Subcutaneous abdominal adipose tissue (tissue), 5 donors: ENCODE measurements around the gene IQSEC3.
"Not testable (repeated sequence)": the region's sequence is repeated elsewhere in the genome, so short reads cannot be mapped to it uniquely, and the experiment has no call there.

ENCODE experiments used
- H3K27ac ChIP-seq: one replicate; pipeline ENCODE4 v1.7.0; 2013; ENCODE audit warnings: low read depth, mild to moderate bottlenecking, inconsistent platforms, low read length, moderate library complexity
- H3K27me3 ChIP-seq, 5 donors: one replicate each; pipeline ENCODE4 v1.7.0; 2013; ENCODE audit warnings: low read length in 5 of 5, inconsistent platforms in 1 of 5; ENCODE audit not compliant: control insufficient read depth in 5 of 5, insufficient read depth in 4 of 5
- H3K36me3 ChIP-seq, 5 donors: one replicate each; pipeline ENCODE4 v1.7.0; 2013; ENCODE audit warnings: low read length in 5 of 5; ENCODE audit not compliant: control insufficient read depth in 5 of 5, insufficient read depth in 5 of 5
- H3K4me1 ChIP-seq, 5 donors: one replicate each; pipeline ENCODE4 v1.7.0; 2013; ENCODE audit warnings: low read length in 5 of 5, mild to moderate bottlenecking in 3 of 5, moderate library complexity in 1 of 5; ENCODE audit not compliant: control insufficient read depth in 5 of 5, insufficient read depth in 5 of 5
- H3K4me3 ChIP-seq, 5 donors: one replicate each; pipeline ENCODE4 v1.7.0; 2013; ENCODE audit warnings: low read length in 5 of 5, low read depth in 1 of 5
- H3K9ac ChIP-seq, 5 donors: one replicate each; pipeline ENCODE4 v1.7.0; 2013; ENCODE audit warnings: low read length in 5 of 5, mild to moderate bottlenecking in 4 of 5, moderate library complexity in 3 of 5
- H3K9me3 ChIP-seq, 5 donors: one replicate each; pipeline ENCODE4 v1.7.0; 2013; ENCODE audit warnings: low read length in 5 of 5; ENCODE audit not compliant: control insufficient read depth in 5 of 5
- donor health status: healthy.
- donor health status: healthy.
- donor health status: healthy.
- donor health status: healthy.
- donor health status: healthy.

IQSEC3 gene

GRCh38 chr12:38775-39174 is 27.8 kb upstream of the IQSEC3 start:
- not testable (repeated sequence) for H3K4me1 ChIP-seq, H3K9ac ChIP-seq, H3K27ac ChIP-seq, H3K27me3 ChIP-seq, H3K36me3 ChIP-seq, H3K9me3 ChIP-seq, H3K4me3 ChIP-seq

DNA sequence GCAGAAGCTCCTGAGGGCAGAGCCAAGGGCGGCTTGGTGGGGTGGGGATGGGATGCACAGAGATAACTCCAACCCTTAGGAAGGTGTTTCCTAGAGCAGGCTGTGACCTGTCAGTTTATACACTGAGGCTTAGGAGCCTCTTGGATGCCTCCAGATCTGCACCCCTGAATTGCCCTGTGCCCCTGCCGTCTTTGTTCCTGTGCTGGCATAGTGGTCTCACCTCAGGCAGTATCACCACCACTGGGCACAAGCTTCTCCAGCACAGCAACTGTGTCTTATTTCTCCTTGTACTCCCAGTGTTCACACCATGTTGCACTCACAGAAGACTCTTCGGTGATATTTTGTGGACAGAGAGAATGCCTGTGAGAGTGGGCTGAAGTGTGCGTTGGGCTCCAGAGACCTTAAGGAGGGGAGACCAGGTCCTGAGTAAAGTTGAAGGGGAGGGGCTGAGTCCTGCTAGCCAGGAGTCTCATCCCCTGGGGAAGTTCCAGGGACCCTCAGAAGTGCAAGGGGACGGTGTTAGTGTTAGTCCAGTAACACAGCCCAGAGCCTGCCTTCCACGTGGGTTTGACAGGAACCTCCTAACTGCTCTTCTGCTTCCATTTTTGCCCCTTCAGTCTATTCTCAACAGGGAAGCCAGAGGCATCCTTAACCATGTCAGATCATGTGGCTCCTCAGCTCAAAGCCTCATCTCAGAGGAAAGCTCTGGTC is 26.9 kb upstream of the IQSEC3 start:
- H3K9ac ChIP-seq, H3K4me3 ChIP-seq, H3K4me1 ChIP-seq, H3K27me3 ChIP-seq, H3K9me3 ChIP-seq, H3K27ac ChIP-seq, H3K36me3 ChIP-seq: not testable (repeated sequence)

GRCh38 chr12:44352-44751 is 22.2 kb upstream of the IQSEC3 start:
- H3K27me3 ChIP-seq, H3K27ac ChIP-seq, H3K9me3 ChIP-seq, H3K36me3 ChIP-seq, H3K4me3 ChIP-seq, H3K4me1 ChIP-seq, H3K9ac ChIP-seq: not testable (repeated sequence)

DNA sequence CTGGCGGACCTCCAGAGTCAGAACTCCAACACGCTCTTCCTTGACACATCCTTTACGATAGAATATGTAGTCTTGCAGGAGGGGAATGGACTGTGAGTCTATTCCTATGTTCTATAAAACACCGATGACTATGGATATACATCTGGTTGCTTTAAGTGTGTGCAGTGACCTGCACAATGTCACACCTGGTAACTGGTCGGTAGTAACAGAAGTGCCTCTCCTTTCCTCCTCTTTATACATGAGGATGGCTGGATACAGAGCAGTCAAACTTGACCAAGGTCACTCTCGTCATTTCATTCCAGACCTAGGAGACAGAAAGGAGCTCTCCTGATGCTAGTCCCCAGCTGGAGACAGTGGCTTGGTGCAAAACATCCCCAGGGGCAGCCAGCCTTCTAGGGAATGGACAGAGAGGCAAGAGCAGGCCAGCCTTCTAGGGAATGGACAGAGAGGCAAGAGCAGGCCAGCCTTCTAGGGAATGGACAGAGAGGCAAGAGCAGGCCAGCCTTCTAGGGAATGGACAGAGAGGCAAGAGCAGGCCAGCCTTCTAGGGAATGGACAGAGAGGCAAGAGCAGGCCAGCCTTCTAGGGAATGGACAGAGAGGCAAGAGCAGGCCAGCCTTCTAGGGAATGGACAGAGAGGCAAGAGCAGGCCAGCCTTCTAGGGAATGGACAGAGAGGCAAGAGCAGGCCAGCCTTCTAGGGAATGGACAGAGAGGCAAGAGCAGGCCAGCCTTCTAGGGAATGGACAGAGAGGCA is 21.2 kb upstream of the IQSEC3 start:
- not testable (repeated sequence) for H3K4me3 ChIP-seq, H3K9me3 ChIP-seq, H3K27me3 ChIP-seq, H3K36me3 ChIP-seq, H3K4me1 ChIP-seq, H3K27ac ChIP-seq, H3K9ac ChIP-seq

- H3K27ac ChIP-seq, H3K4me1 ChIP-seq, H3K9me3 ChIP-seq, H3K27me3 ChIP-seq, H3K36me3 ChIP-seq, H3K4me3 ChIP-seq, H3K9ac ChIP-seq: not testable (repeated sequence)
These were observed 20.6 kb upstream of the IQSEC3 start for GRCh38 chr12:45991-46358.

GRCh38 chr12:46542-46941 is 20.0 kb upstream of the IQSEC3 start:
- not testable (repeated sequence) for H3K9ac ChIP-seq, H3K27ac ChIP-seq, H3K27me3 ChIP-seq, H3K9me3 ChIP-seq, H3K4me3 ChIP-seq, H3K36me3 ChIP-seq, H3K4me1 ChIP-seq

DNA sequence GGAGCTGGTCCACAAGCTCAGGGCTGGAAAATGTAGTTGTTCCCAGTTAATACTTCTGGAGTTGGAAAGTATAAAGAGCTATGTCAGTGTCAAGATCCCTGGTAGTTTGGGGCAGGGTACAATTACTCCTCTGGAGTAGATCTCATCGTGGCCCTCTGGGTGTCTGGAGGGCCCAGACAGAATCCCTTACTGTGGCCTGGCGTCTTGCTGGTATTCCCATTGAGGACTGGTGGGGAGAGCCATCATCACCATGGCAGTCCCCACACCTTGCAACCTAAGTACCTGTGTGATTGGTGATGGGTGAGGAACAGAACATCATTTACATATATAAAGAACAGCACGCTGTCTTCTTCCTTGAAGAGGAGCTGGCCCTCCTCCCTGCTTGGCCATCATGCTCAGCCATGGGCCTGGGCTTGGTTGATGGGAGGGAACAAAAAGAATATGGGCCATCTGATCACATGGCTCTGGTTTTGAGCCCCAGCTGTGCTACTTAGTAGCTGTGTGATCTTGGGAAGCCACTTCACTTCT is 18.8 kb upstream of the IQSEC3 start:
- H3K27ac ChIP-seq, H3K4me1 ChIP-seq, H3K9me3 ChIP-seq, H3K4me3 ChIP-seq, H3K36me3 ChIP-seq, H3K27me3 ChIP-seq, H3K9ac ChIP-seq: not testable (repeated sequence)

DNA sequence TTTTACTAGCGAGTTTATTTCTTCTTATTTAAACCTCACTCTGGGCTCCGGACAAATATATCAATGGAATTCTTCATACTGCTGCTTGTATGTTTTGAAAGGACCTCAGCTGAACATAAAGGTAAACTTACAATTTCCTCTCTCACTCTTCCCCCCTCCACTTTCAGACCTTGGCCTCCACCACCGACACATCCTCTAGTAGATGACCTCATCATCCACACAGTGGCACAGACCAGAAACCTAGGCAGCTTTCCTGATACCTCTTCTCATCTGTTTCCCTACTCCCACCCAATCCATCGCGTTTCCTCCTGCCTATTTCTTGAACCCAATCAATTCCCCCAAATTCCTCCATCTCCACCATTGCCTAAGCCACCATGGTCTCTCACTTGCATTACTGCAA is 17.4 kb upstream of the IQSEC3 start:
- H3K27ac ChIP-seq, H3K9ac ChIP-seq, H3K9me3 ChIP-seq, H3K4me1 ChIP-seq, H3K36me3 ChIP-seq, H3K4me3 ChIP-seq: not testable (repeated sequence)
- peaks cover 2 to 12% (median 8%) of the 10 kb centered on the region in 5 donors for H3K27me3 ChIP-seq

- H3K4me1 ChIP-seq, H3K9me3 ChIP-seq, H3K36me3 ChIP-seq, H3K4me3 ChIP-seq, H3K9ac ChIP-seq, H3K27ac ChIP-seq: not testable (repeated sequence)
- peaks cover 12 to 30% (median 24%) of the 10 kb centered on the region in 5 donors for H3K27me3 ChIP-seq
These were observed 15.5 kb upstream of the IQSEC3 start for GRCh38 chr12:51087-51486.

GRCh38 chr12:51962-52361 is 14.6 kb upstream of the IQSEC3 start:
- not testable (repeated sequence) for H3K9me3 ChIP-seq, H3K4me3 ChIP-seq, H3K36me3 ChIP-seq, H3K4me1 ChIP-seq, H3K9ac ChIP-seq, H3K27ac ChIP-seq
- H3K27me3 ChIP-seq: peaks cover 16 to 37% (median 28%) of the 10 kb centered on the region in 5 donors
